Anterior cingulate cortex (tissue), 58 donors: ENCODE results near the gene STXBP6.

ENCODE experiments used
- DNase-seq, 58 donors: peaks; one replicate each; lab custom pipeline; 2025; lab: John Stamatoyannopoulos, UW

STXBP6 gene

GRCh38 chr14:24991288-24991687 is 58.7 kb downstream of the STXBP6 start:
- no peak for DNase-seq

- no peak for DNase-seq
Measured at GRCh38 chr14:24990773-24991172, 59.2 kb downstream of the STXBP6 start.

GRCh38 chr14:24990050-24990449 is 59.9 kb downstream of the STXBP6 start:
- no peak for DNase-seq

- no peak for DNase-seq
Measured at GRCh38 chr14:24988760-24989159, 61.2 kb downstream of the STXBP6 start.

- peak in 28 of 58 donors; percentile 4 to 79 (median 34) for DNase-seq
Measured at GRCh38 chr14:24986206-24986893, 63.6 kb downstream of the STXBP6 start.

GRCh38 chr14:24984846-24985589 is 64.9 kb downstream of the STXBP6 start:
- no peak for DNase-seq

GRCh38 chr14:24982472-24983155 is 67.3 kb downstream of the STXBP6 start:
- DNase-seq: no peak

GRCh38 chr14:24979725-24980239 is 70.2 kb downstream of the STXBP6 start:
- DNase-seq: no peak

GRCh38 chr14:24978862-24979724 is 70.9 kb downstream of the STXBP6 start:
- DNase-seq: no peak

- no peak for DNase-seq
Measured at GRCh38 chr14:24976602-24977001, 73.3 kb downstream of the STXBP6 start.

GRCh38 chr14:24975393-24975792 is 74.6 kb downstream of the STXBP6 start:
- no peak for DNase-seq

- DNase-seq: no peak
Measured at GRCh38 chr14:24974591-24975374, 75.2 kb downstream of the STXBP6 start.

GRCh38 chr14:24972844-24973243 is 77.1 kb downstream of the STXBP6 start:
- no peak for DNase-seq

- peak in 2 of 58 donors; percentile 37 to 51 for DNase-seq
Measured at GRCh38 chr14:24971255-24971654, 78.7 kb downstream of the STXBP6 start.

- DNase-seq: no peak
Measured at GRCh38 chr14:24966579-24966964, 83.4 kb downstream of the STXBP6 start.

GRCh38 chr14:24965934-24966578 is 83.9 kb downstream of the STXBP6 start:
- DNase-seq: peak in 12 of 58 donors; percentile 11 to 74 (median 20)

- no peak for DNase-seq
Measured at GRCh38 chr14:24965578-24965933, 84.4 kb downstream of the STXBP6 start.

GRCh38 chr14:24964591-24964990 is 85.4 kb downstream of the STXBP6 start:
- no peak for DNase-seq

- DNase-seq: no peak
Measured at GRCh38 chr14:24964048-24964447, 85.9 kb downstream of the STXBP6 start.
